K562 (cell line): ENCODE measurements around the gene SLC37A2. TPM values are rescaled to one million over a fixed set of nuclear protein-coding genes. Genes with fewer than 3 reads are reported as not detected.

Experiments
- REST ChIP-seq, 2 experiments: fragments of 450-650 bp; formaldehyde crosslinking in 1 of 2; IDR thresholded peaks; 2 replicates each; pipeline versions ENCODE4 v1.4.0 to v1.6.1; 2014 to 2020; ENCODE audit warnings: mild to moderate bottlenecking in 2 of 2, borderline replicate concordance in 1 of 2, low read depth in 1 of 2
- TFAM ChIP-seq: fragments of 250-450 bp; sonication (Bioruptor Pico); conservative IDR thresholded peaks from 2 replicates; pipeline ENCODE4 v1.5.0; 2021; ENCODE audit warnings: mild to moderate bottlenecking, moderate library complexity
- ZNF551 ChIP-seq: fragments of 250-450 bp; sonication (Bioruptor Pico); IDR thresholded peaks from 2 replicates; pipeline ENCODE4 v1.5.0; 2021; ENCODE audit warnings: mild to moderate bottlenecking, moderate library complexity
- polyA plus RNA-seq, 8 experiments: library from polyadenylated mRNA; depleted of rRNA in 4 of 8; stranded (reverse) in 5 of 8; unstranded in 3 of 8; fragments of >200 nt; fragmentation: Nextera tagmentation in 2 of 8; fragmentation: Illumina TruSeq in 1 of 8; extraction: Ambion mirVana in 2 of 8; extraction: Trizol in 1 of 8; gene quantifications; 2 replicates each; pipeline versions ENCODE4 v1.2.1 to v1.2.3, GENCODE V29; 2011 to 2014; ENCODE audit warnings: inconsistent platforms in 1 of 8, missing spikeins in 1 of 8
- total RNA-seq, 7 experiments: library from RNA; depleted of rRNA in 6 of 7; stranded (reverse); fragments of >200 nt in 6 of 7; fragmentation: Illumina TruSeq in 2 of 7; extraction: Trizol in 2 of 7; gene quantifications; 2 replicates each; pipeline versions ENCODE4 v1.2.1 to v1.2.3, GENCODE V29; 2011 to 2021; ENCODE audit warnings: low replicate concordance in 1 of 7

Gene SLC37A2
- total and polyA plus RNA-seq, 9 of the 15 experiments (the other 6 are each of a cell fraction or from before 2014, with no cell fraction given): 0.01 to 1.2 (median 0.52) TPM

GRCh38 chr11:125088123-125088522, 25.0 kb downstream of the SLC37A2 start (continued):
- TF ChIP-seq TFAM (CRISPR knock-in tag): no peak
- no peak for TF ChIP-seq REST (IDR thresholded peaks at IDR 0.05; ENCODE audit: borderline replicate concordance)
- TF ChIP-seq REST (CRISPR knock-in tag; IDR thresholded peaks at IDR 0.05; ENCODE audit: low read depth): no peak
- TF ChIP-seq ZNF551 (CRISPR knock-in tag): no peak
